ENCODE data around the gene PRG2. TPM values are rescaled to one million over a fixed set of nuclear protein-coding genes. Genes with fewer than 3 reads are reported as not detected.

The PRG2 gene
- total and polyA plus RNA-seq, 9 of the 15 experiments (the other 6 are each of a cell fraction or from before 2014, with no cell fraction given) = 1.8 to 78.0 (median 26.6) TPM

- no peak for TF ChIP-seq ZBTB40 (IDR thresholded peaks at IDR 0.05)
- TF ChIP-seq ZBTB40 (CRISPR knock-in tag; IDR thresholded peaks at IDR 0.05) = no peak
- peak; percentile 32; the same call in 1 of the 2 replicates for TF ChIP-seq CBFA2T3 (IDR thresholded peaks at IDR 0.05)
- no peak for TF ChIP-seq ZNF121 (CRISPR knock-in tag; conservative IDR thresholded peaks at IDR 0.05)
- TF ChIP-seq JUNB (CRISPR knock-in tag; conservative IDR thresholded peaks at IDR 0.05) = no peak
- no peak for TF ChIP-seq ERF (CRISPR knock-in tag; IDR thresholded peaks at IDR 0.05)
- no peak for TF ChIP-seq ARNT (IDR thresholded peaks at IDR 0.05)
- no peak for TF ChIP-seq ZNF561 (CRISPR knock-in tag; conservative IDR thresholded peaks at IDR 0.05)
- TF ChIP-seq RNF219 (CRISPR knock-in tag; IDR thresholded peaks at IDR 0.05) = no peak
- no peak for TF ChIP-seq BRF2 (IDR thresholded peaks at IDR 0.05; ENCODE audit: borderline replicate concordance, insufficient read depth, insufficient read length)
- no peak for TF ChIP-seq CREB3L1 (IDR thresholded peaks at IDR 0.05; ENCODE audit: borderline replicate concordance, low read depth)
- no peak for TF ChIP-seq KLF10 (CRISPR knock-in tag; IDR thresholded peaks at IDR 0.05)
- no peak for TF ChIP-seq ZNF75A (CRISPR knock-in tag; IDR thresholded peaks at IDR 0.05)
- no peak for TF ChIP-seq ZNF280A (IDR thresholded peaks at IDR 0.05; ENCODE audit: low read depth, partially characterized antibody)
These were observed 31.9 kb downstream of the PRG2 start (continued) for GRCh38 chr11:57358543-57358961.

Measured in K562 (cell line).